ENCODE results near the gene PTCD1.

Gene PTCD1

GRCh38 chr7:99408379-99409191, 30.0 kb downstream of the PTCD1 start, which contains the start of the genes BUD31 and PDAP1:
TSS of gene BUD31 (plus strand) at chr7:99408969. CDS start at chr7:99411093, 2,124 bp downstream.
TSS of gene PDAP1 (minus strand) at chr7:99408597. CDS start at chr7:99408548, 49 bp downstream.
- DNase-seq (ENCODE audit: low spot score) = peak; percentile 94

- DNase-seq (ENCODE audit: low spot score) = no peak
Measured at GRCh38 chr7:99407872-99408378, 30.7 kb downstream of the PTCD1 start.

GRCh38 chr7:99406557-99406956, 32.0 kb downstream of the PTCD1 start:
- no peak for DNase-seq (ENCODE audit: low spot score)

GRCh38 chr7:99404977-99405320, 33.6 kb downstream of the PTCD1 start:
- DNase-seq (ENCODE audit: low spot score) = no peak

- no peak for DNase-seq (ENCODE audit: low spot score)
Measured at GRCh38 chr7:99404235-99404976, 34.2 kb downstream of the PTCD1 start.

- DNase-seq (ENCODE audit: low spot score) = no peak
Measured at GRCh38 chr7:99403764-99404163, 34.8 kb downstream of the PTCD1 start.

GRCh38 chr7:99402854-99403253, 35.7 kb downstream of the PTCD1 start:
- no peak for DNase-seq (ENCODE audit: low spot score)

GRCh38 chr7:99399597-99399996, 39.0 kb downstream of the PTCD1 start:
- no peak for DNase-seq (ENCODE audit: low spot score)

- DNase-seq (ENCODE audit: low spot score) = no peak
Measured at GRCh38 chr7:99398891-99399445, 39.6 kb downstream of the PTCD1 start.

- DNase-seq (ENCODE audit: low spot score) = no peak
Measured at GRCh38 chr7:99397297-99397983, 41.2 kb downstream of the PTCD1 start.

GRCh38 chr7:99396418-99397296, 41.9 kb downstream of the PTCD1 start:
- DNase-seq (ENCODE audit: low spot score) = no peak

GRCh38 chr7:99395616-99396327, 42.8 kb downstream of the PTCD1 start:
- DNase-seq (ENCODE audit: low spot score) = no peak

- DNase-seq (ENCODE audit: low spot score) = no peak
Measured at GRCh38 chr7:99394188-99394502, 44.5 kb downstream of the PTCD1 start.

- DNase-seq (ENCODE audit: low spot score) = no peak
Measured at GRCh38 chr7:99393355-99394187, 45.0 kb downstream of the PTCD1 start.

GRCh38 chr7:99392659-99393354, 45.8 kb downstream of the PTCD1 start:
- DNase-seq (ENCODE audit: low spot score) = no peak

- no peak for DNase-seq (ENCODE audit: low spot score)
Measured at GRCh38 chr7:99392046-99392445, 46.6 kb downstream of the PTCD1 start.

- DNase-seq (ENCODE audit: low spot score) = no peak
Measured at GRCh38 chr7:99390941-99391602, 47.5 kb downstream of the PTCD1 start.

- no peak for DNase-seq (ENCODE audit: low spot score)
Measured at GRCh38 chr7:99389772-99390171, 48.8 kb downstream of the PTCD1 start.

- DNase-seq (ENCODE audit: low spot score) = no peak
Measured at GRCh38 chr7:99387912-99388311, 50.7 kb downstream of the PTCD1 start.

Data from globus pallidus (tissue), 1 donor.